GM10266 (cell line): ENCODE data around the gene CES2.
A peak's percentile ranks its signal among the peaks of the same experiment; 100 is the strongest.

ENCODE experiments used
- DNase-seq: peaks from one replicate; pipeline ENCODE4 v3.0.0; 2012; ENCODE audit errors: extremely low spot score
- CTCF ChIP-seq: IDR thresholded peaks from 2 replicates; pipeline ENCODE4 v1.5.1; 2012; ENCODE audit warnings: mild to moderate bottlenecking, low read depth; ENCODE audit not compliant: control insufficient read depth, insufficient read depth; ENCODE audit errors: missing control alignments

CES2 gene

DNA sequence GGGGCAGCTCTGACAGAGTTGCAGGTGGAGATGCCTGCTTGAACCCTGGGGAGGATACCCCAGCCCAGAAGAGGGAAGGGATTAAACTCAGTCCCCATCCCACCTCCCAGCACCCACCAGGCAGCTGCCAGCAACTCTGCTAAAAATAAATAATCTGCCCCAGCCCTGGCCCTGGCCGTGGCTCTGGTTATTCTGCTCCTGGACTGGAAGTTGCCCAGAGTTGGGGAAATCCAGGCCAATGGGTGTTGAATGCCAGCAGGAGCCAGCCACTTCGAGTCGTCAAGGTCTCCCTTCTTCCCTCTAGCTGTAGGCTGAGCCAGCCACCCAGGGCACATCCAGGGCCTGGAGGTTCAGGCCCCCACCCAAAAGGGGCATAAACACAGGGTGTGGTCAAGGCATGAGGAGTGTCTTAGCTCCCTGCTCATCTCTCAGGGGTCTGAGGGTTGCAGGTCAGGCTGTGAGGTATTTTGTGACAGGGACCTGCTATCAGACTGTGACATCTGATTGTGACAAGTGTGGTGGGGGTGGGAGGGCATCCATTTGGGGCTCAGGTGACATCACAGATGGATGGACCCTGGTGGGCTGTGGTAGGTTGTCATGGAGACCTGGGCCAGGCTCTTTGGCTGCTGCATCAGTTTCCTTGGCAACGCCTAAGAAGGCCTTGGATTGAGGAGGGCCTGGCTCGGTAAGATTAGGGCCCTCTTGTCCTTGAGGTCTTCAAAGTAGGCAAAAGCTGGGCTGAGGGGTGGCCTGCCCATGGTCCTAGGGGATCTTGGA, 9.0 kb upstream of the CES2 start:
- TF ChIP-seq CTCF: no peak
- no peak for DNase-seq

GRCh38 chr16:66926961-66927436, 8.3 kb upstream of the CES2 start:
- peak; percentile 76 for DNase-seq
- TF ChIP-seq CTCF: no peak

- TF ChIP-seq CTCF: no peak
- DNase-seq: no peak
Measured at GRCh38 chr16:66927918-66928649, 7.2 kb upstream of the CES2 start.

DNA sequence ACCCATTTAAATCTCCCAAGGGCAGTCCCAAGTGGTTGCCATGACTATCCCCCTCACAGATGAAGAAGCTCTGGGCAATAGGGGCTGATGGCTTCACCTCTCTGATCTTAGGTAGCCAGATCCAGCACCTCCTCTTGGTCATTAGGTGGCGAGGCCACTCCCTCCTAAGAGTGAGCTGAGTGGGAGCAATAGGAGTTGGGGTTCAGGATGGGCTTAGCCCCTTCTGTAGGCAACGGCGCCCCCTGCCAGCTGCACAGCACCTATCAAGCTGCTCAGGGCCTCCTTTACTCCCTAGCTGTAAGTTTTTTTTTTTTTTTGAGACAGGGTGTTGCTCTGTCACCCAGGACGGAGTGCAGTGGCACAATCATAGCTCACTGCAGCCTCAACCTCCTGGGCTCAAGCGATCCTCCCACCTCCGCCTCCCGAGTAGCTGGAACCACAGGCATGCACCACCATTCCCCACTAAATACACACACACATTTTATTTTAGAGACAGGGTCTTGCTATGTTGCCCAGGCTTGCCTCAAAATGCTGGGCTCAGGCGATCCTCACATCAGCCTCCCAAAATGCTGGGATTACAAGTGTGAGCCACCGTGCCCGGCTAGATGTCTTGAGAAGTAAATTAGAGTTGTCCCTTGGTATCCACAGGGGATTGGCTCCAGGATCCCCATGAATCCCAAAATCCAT, 6.5 kb upstream of the CES2 start:
- peak; percentile 45 for TF ChIP-seq CTCF
- peak; percentile 62 for DNase-seq

DNA sequence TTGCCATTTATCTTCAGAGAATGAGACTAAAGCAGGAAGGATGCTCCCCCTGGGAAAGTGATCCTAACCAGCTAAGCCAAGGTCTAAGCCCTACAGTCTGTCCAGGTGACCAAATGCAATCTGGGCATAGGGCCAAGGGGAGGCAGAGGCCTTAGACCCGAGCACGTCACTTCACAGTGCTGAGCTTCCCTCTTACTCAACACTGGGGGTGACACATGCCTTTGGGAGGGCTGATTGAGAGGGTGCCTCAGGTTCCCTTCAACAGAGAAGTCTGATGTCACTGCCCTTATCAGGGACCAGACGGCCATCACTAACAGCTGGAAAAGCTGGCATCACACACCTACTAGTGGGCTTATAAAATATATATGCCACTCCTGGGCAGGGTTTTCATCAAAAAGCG, 5.1 kb upstream of the CES2 start:
- DNase-seq: no peak
- no peak for TF ChIP-seq CTCF

GRCh38 chr16:66931665-66932064, 3.7 kb upstream of the CES2 start:
- DNase-seq: no peak
- TF ChIP-seq CTCF: no peak
